Measurements from ENCODE around the gene VOPP1. TPM values are rescaled to one million over a fixed set of nuclear protein-coding genes. Genes with fewer than 3 reads are reported as not detected.

Gene VOPP1
- total RNA-seq, 4 donors from 2014 or later = 15.7 to 24.9 (median 20.3) TPM

DNA sequence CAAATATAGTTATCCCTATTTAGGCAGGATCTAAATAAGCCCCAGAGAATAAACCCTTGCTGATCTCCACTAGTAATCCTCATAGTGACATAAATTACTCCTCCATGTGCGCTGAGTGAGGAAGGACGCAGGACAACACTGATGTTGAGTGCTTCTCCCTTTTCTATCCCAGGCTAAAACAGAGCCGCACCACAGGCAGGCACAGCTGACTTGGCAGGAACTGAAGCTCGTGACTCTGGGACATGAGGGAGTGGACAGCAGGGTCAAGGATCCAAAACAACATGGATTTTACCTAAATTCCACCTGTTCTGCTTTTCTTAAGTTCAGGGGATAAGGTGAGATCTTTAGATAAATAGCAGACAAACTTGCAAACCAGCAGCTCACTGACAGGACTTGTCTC lies 46.0 kb downstream of the VOPP1 start:
- no peak overlapping the region for H3K4me3 ChIP-seq
- 100% methylated on average over 4 of the region's 4 CpGs for WGBS
- no peak for TF ChIP-seq EP300 (IDR thresholded peaks at IDR 0.05)
- no peak for TF ChIP-seq CTCF (IDR thresholded peaks at IDR 0.05)
- no peak for TF ChIP-seq POLR2AphosphoS5 (IDR thresholded peaks at IDR 0.05)
- TF ChIP-seq POLR2A (IDR thresholded peaks at IDR 0.05) = no peak
- no peaks in the 10 kb centered on the region for H3K9me3 ChIP-seq
- no peak for DNase-seq (ENCODE audit: low spot score in 2 of 2)
- no peaks in the 10 kb centered on the region for H3K27me3 ChIP-seq
- H3K36me3 ChIP-seq = no peaks in the 10 kb centered on the region
- no peak overlapping the region for H3K27ac ChIP-seq
- H3K4me1 ChIP-seq = no peaks in the 10 kb centered on the region

DNA sequence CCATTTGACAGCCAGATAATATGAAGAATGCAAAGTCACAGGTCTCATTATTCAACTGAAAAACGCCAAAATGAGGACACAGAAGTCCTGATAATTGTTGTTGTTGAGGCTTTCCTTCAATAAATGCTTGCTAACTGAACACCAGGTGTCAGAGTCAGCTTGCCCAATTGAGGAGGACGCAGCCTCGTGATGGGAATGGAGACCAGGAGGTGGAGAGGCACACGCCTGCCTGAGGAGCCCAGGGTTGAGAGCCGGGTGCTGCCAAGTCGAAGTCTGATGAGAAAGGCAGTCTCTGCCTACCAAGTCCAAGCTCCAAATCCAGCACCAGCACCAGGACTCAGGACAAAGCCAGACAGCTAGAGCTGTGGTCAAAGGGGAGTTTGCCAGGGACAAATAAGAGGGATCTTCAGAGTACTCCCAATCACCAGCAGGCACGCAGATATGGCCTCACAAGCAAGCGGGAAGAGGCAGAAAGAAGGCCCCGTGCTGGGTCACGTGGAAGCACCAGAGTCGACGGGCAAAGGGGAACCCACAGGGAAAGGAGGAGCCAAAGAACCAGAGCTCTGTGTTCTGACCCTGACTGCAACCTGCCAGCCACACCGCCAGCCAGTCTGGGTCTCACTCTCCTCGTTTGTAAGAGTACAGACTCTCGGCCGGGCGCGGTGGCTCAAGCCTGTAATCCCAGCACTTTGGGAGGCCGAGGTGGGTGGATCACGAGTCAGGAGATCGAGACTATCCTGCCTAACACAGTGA lies 47.6 kb downstream of the VOPP1 start:
- DNase-seq (ENCODE audit: low spot score in 2 of 2) = no peak
- H3K4me3 ChIP-seq = no peak overlapping the region
- no peaks in the 10 kb centered on the region for H3K27me3 ChIP-seq
- 91% methylated on average over 21 of the region's 21 CpGs for WGBS
- H3K27ac ChIP-seq = no peak overlapping the region
- H3K4me1 ChIP-seq = no peaks in the 10 kb centered on the region
- H3K9me3 ChIP-seq = no peaks in the 10 kb centered on the region
- TF ChIP-seq EP300 (IDR thresholded peaks at IDR 0.05) = no peak
- TF ChIP-seq CTCF (IDR thresholded peaks at IDR 0.05) = no peak
- no peak for TF ChIP-seq POLR2A (IDR thresholded peaks at IDR 0.05)
- TF ChIP-seq POLR2AphosphoS5 (IDR thresholded peaks at IDR 0.05) = no peak
- no peaks in the 10 kb centered on the region for H3K36me3 ChIP-seq

DNA sequence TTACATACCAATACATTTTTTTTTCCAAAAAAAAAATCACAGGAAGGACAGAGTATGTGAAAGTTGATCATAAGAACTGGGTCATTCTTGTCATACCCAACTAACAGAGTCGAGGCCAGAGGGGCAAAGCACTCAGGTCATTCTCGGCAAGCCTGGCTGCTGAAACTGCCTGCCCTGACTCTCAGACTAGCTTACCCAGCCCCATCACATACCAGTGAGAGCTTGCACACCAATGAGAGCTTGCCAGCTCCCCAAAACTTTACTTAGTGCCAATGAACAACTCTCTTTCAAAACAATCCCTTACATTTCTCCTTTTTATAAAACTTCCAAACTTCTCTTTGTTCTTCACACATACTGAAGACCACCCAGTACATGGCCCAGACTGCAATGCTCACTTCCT lies 48.9 kb downstream of the VOPP1 start:
- no peak for DNase-seq (ENCODE audit: low spot score in 2 of 2)
- H3K27ac ChIP-seq = no peak overlapping the region
- no peaks in the 10 kb centered on the region for H3K4me1 ChIP-seq
- peaks cover 8% of the 10 kb centered on the region for H3K36me3 ChIP-seq
- WGBS = 71% methylated on average over 2 of the region's 2 CpGs
- TF ChIP-seq POLR2A (IDR thresholded peaks at IDR 0.05) (no peak), EP300 (IDR thresholded peaks at IDR 0.05) (no peak), CTCF (IDR thresholded peaks at IDR 0.05) (no peak), POLR2AphosphoS5 (IDR thresholded peaks at IDR 0.05) (no peak)
- H3K4me3 ChIP-seq = no peak overlapping the region
- H3K27me3 ChIP-seq = no peaks in the 10 kb centered on the region
- H3K9me3 ChIP-seq = no peaks in the 10 kb centered on the region

DNA sequence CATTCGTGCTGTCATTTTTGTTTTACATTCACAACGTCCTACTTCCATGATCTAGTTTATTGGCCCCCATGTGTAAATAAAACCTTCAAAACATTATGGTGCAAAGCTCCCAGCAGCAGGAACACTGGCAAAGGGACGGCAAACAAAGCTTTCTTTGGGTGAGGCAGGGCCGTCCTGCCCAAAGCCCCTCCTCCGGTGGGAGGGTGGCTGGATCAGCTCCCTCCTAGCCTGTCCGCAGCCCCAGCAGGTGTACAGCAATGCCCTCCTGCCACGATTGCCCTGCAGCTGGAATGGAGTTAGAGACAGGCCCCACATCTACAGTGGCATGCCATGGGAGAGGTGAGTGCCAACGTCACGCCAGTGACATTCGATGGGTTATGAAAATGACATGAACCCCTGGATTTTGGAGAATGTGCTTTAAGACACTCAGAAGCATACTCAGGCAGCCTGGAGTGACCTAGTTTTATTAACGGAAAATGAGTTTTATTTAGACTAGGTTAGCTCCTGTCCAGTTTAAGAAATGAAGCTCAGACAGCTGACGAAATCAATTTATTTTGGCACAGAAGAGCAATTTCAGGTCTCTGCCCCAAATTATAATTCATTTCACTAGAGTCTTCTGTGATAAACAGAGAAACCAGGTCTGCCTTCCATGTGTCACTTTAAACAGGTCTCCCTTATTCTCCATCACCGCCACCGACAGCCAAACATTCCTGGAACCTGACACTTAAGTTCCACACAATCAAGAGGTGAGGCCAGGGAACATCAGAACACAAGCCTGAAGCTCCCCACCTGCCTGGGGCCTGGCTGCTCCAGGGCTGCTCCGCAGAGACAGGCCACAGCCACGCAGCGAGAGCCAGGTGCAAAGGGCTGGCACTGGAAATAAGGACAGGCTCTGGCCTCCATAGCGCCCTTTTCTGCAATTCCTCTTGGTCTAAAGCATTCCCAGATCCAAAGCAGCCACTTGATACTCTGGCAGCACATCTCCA lies 50.1 kb downstream of the VOPP1 start:
- H3K9me3 ChIP-seq = no peaks in the 10 kb centered on the region
- peaks cover 16% of the 10 kb centered on the region for H3K36me3 ChIP-seq
- WGBS = 90% methylated on average over 18 of the region's 18 CpGs
- no peaks in the 10 kb centered on the region for H3K4me1 ChIP-seq
- no peak for DNase-seq (ENCODE audit: low spot score in 2 of 2)
- no peak overlapping the region for H3K4me3 ChIP-seq
- TF ChIP-seq POLR2A (IDR thresholded peaks at IDR 0.05) = no peak
- TF ChIP-seq CTCF (IDR thresholded peaks at IDR 0.05) = no peak
- TF ChIP-seq EP300 (IDR thresholded peaks at IDR 0.05) = no peak
- no peak for TF ChIP-seq POLR2AphosphoS5 (IDR thresholded peaks at IDR 0.05)
- H3K27ac ChIP-seq = no peak overlapping the region
- H3K27me3 ChIP-seq = no peaks in the 10 kb centered on the region

GRCh38 chr7:55521512-55521911 lies 50.8 kb downstream of the VOPP1 start:
- Histone ChIP-seq H3K4me3 (no peak overlapping the region), H3K36me3 (peaks cover 16% of the 10 kb centered on the region), H3K9me3 (no peaks in the 10 kb centered on the region), H3K27ac (no peak overlapping the region), H3K4me1 (no peaks in the 10 kb centered on the region), H3K27me3 (no peaks in the 10 kb centered on the region)
- DNase-seq (ENCODE audit: low spot score in 2 of 2) = no peak
- TF ChIP-seq POLR2A (IDR thresholded peaks at IDR 0.05) (no peak), CTCF (IDR thresholded peaks at IDR 0.05) (no peak), POLR2AphosphoS5 (IDR thresholded peaks at IDR 0.05) (no peak), EP300 (IDR thresholded peaks at IDR 0.05) (no peak)
- WGBS = 84% methylated on average over 9 of the region's 9 CpGs

All from suprapubic skin (tissue), 4 donors.